Neural progenitor cell (in vitro differentiated cells): ENCODE measurements around the gene C20orf96.

ENCODE experiments used
- CTCF ChIP-seq: fragments of 200-600 bp; sonication (generic); IDR thresholded peaks from 2 replicates; pipeline ENCODE4 v1.5.1; 2017; ENCODE audit warnings: antibody characterized with exemption, mild to moderate bottlenecking
- EZH2 ChIP-seq: fragments of 200-600 bp; sonication (generic); IDR thresholded peaks from 2 replicates; pipeline ENCODE4 v1.6.1; 2017; ENCODE audit warnings: antibody characterized with exemption, mild to moderate bottlenecking, moderate library complexity
- EZH2phosphoT487 ChIP-seq: fragments of 200-600 bp; sonication (generic); IDR thresholded peaks from 2 replicates; pipeline ENCODE4 v1.6.1; 2017; ENCODE audit warnings: antibody characterized with exemption

GRCh38 chr20:258963-259362 is 31.6 kb downstream of the C20orf96 start:
- no peak for TF ChIP-seq CTCF
- no peak for TF ChIP-seq EZH2
- TF ChIP-seq EZH2phosphoT487 = no peak
